IPS DF 19.7 (cell line): ENCODE measurements around the gene ARHGEF7.

ENCODE experiments used
- DNase-seq: peaks from one replicate; pipeline ENCODE4 v3.0.0-alpha.2; 2013; ENCODE audit warnings: low read depth, low spot score

The ARHGEF7 gene

DNA sequence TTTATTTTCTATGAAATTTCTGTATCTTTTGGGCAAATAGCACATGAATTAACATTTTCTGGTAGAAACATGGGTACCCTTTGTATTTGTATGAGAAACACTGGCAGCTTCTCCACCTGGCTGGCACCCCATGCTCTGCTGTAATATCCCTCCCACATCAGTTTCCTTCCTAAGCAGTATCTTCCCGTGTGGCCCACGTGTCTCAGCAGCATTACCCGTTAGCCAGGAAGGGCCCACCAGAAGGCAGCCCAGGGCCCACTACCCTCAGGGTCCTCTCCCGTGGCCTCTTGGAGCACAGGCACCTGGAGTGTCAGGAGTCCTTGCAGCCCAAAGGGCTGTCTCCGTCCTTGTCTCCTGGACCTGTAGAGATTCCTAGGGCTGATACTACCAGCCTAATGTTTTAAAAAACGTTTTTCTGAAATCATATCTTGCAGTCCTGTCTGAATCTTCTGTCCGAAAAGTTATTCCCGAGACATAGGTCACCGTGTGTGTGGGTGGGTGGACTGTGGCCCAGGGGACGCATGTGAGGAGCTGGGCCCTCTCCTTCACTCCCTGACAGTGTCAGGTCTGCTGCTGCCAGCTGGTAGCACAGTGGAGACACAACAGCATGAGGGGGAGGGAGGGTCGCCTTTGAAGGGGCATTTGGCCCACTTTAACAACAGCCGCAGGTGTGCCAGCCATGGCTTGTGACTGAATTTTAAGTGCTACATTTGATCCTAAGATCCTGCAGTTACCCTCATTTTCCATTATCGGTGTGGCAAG lies 183.3 kb downstream of the ARHGEF7 start:
- no peak for DNase-seq

- DNase-seq, result no peak
Measured at GRCh38 chr13:111302045-111302726, 187.1 kb downstream of the ARHGEF7 start.

DNA sequence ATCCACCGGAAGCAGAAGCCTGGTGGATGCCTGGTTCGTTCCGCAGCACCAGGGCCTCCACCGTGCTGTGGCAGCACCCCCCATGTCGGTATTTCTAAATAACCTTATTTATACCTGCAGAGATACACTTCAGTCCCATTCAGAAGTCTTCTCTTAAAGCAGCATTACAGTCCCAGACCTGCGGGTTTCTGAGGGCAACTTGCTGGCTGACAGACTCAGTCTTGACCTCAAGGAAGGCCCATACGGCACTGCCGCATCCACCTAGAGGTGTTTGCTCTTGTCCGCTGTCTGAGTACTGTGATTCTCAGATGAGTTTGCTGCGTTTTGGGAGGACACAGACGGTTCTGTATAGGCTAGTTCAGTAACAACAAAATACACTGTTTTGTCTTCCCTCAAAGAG lies 188.4 kb downstream of the ARHGEF7 start:
- no peak for DNase-seq

- no peak for DNase-seq
Measured at GRCh38 chr13:111304041-111304544, 189.0 kb downstream of the ARHGEF7 start.

DNA sequence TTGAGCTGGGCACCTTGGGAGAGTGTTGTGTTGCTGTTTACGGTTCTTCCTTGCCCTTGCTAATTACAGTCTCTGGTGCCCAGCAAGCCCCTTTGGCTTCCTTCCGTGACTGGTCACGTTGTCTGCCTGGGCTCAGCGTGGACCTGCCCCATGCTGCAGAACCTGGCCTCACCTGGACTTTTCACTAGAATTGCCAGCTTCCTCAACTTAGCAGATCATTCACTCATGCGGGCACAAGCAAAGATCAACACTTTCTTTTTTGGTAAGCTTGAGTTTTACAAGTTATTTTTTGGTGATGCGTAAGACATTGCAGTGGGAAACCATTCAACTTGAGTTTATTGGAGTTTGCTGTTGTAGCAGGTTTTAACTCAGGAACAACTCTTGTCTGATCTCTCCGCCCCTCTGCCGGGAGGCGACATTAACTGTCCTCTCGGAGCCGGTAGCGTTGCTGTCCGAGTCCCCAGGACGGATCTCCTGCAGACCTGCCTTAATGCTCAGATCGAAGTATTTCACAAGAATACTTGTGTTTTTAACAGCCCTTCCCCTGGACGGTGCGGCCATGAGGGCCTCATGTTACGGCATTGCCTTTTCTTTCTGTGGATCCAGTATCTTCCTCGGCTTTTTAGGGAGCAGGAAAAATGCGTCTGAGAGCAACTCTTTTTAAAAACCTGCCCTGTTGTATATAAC lies 189.6 kb downstream of the ARHGEF7 start:
- no peak for DNase-seq

- DNase-seq, result no peak
Measured at GRCh38 chr13:111312944-111313590, 198.0 kb downstream of the ARHGEF7 start.

DNA sequence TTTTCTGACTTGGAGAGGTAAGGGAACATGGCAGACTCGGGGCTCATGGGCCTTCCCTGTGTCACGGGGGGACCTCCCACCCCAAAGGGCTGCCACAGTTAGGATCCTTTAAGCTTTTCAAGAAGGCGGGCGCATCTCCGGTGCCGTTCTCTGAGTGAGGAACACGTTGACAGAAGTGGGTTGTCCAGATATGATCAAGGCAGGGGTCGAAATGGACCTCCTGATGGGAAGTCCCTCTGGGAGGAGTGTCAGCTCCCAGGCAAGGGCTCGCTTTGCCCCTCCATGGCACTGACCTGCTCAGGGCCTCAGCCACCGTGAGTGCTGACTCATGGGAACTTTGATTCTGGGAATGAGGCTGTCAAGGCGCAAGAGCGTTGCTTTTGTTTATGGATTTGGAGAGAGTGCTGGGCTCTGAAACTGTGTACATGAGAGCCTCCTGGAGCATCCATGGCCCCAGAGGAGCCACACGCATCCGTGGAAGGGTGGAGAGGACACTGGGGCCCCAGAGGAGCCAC lies 198.9 kb downstream of the ARHGEF7 start:
- no peak for DNase-seq

DNA sequence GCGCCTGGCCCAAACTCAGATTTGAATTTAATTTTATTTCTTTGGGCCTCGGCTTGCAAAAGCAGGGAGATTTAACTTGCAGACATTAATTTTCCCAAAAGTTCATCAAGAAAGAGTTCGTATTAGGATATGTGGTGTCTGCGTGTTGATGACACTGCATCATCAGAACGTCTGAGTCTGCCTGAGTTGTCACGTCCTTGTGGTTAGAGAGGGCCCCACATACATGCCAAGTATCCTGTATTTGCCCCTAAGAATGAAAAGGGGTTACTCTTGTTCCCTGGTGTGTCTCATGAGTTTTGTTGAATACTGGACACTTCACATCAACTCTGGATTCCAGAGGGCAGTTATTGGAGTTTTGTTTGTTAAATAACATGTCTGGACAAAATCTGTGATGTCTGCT lies 199.7 kb downstream of the ARHGEF7 start:
- DNase-seq, result no peak

DNA sequence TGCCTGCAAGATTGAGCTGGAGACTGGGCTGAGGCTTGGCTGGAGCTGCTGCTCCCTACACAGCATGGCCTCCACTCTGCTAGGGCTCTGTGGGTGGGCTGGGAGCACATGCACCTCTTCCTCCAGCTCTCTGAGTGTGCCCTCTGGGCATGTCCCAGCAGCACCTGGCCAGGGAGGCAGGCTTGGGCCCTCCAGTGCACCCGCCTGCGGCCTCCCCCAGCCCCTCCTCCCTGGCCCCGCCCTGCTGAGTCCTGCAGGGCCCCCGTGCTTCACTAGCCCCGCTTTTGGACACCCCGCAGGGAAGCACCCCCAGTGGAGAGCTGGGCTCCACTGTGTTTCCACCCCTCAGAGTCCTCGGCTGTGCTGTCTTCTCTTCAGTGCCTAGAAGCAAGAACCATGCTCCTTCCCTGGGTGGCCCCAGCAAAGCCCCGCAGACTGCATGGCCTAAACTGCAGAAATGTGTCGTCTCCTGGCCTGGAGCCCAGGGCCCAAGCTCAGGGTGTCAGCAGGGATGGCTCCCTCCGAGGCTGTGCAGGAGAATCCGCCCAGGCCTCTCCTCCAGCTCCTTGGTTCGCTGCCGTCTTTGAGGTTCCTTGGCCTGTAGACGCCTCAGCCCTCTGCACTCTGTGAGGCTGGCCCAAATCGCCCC lies 200.4 kb downstream of the ARHGEF7 start:
- DNase-seq, result no peak

- DNase-seq, result no peak
Measured at GRCh38 chr13:111316161-111316730, 201.1 kb downstream of the ARHGEF7 start.

GRCh38 chr13:111317042-111317550 lies 202.0 kb downstream of the ARHGEF7 start:
- DNase-seq, result no peak

- no peak for DNase-seq
Measured at GRCh38 chr13:111317571-111318345, 202.6 kb downstream of the ARHGEF7 start.

DNA sequence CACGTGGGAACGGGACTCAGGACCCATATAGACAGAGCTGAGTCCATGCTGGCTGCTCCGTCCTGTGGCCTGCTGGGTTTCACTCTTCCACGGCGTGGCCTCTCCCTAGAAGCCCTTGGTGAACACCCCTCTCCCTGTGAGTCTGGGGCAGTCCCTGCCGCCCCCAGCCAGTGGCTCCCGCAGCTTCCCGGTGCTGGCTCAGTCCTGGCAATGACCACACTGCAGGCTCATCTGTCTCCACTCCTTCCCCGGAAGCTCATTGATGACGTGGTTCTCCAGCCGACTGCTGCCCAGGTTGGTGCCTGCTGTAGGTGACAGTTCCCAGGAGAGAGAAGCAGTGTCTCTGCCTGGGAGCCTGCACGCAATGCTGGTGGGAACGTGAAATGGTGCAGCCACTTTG lies 203.3 kb downstream of the ARHGEF7 start:
- DNase-seq, result no peak

GRCh38 chr13:111319521-111319920 lies 204.4 kb downstream of the ARHGEF7 start:
- no peak for DNase-seq

- no peak for DNase-seq
Measured at GRCh38 chr13:111319998-111320911, 205.1 kb downstream of the ARHGEF7 start, which contains the start of gene TEX29. Gene TEX29, plus strand, starts transcription at chr13:111320642. Its CDS starts 249 bp downstream, at chr13:111320891.

DNA sequence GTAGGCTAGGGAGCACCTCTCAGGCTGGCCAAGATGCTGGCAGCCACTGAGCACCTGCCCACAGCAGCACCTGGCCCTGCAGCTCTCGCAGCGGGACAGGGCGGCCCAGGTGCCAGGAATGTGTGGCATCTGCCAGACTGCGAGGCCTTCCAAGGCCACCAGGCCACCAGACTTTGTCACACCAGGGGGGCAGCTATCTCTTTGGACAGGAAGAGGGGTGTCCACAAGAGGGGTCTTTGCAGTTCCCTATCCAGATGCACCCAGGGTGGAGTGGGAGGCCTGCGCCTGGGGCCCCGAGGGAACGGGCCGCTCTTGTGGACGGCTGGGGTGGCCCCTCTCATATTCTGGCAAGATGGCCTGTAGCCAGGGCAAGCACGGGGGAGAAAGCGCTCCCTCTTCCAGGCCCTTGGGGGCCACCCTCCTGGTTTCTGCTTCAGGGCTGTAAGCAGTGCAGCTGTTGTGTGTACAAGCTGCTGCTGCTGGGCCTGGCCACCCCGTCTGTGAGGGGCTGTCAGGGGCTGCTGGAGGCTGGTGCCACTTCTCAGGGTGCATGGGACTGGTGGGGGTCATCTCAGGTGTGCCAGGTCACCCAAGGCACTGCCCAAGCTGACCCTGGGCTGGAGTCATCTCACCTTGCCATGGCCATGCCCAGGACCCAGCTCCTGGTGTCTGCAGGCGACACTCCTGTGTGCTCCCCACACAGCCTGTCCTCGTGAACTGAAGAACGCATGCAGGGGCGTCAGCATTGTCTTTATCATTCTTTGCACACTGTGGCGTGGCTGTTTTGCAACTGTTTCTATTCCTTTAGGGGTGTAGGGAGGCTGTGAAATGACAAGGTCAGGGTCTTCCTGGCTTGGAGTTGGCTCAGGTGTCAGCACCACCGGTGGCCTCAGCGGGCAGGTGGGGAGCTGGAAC lies 207.1 kb downstream of the ARHGEF7 start:
- DNase-seq, result no peak

DNA sequence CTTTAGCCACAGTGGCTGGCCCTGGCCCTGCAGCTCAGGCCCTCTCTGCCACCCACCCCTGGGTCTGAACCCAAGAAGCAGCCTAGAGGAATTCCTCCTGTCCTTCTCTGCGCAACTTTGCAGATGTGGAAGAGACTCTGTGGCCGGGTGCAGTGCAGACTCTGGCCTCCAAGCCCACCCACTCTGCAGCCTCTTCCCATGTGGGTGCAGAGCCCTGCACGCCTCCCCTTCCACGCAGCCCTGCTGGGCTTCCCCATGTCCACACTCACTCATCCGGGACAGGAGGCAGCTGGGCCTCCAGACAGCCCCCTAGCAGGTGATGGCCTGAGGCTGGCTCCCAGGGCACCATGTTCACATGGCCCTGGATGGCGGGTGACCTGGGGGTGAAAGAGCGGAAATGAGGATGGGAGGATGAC lies 207.8 kb downstream of the ARHGEF7 start:
- DNase-seq, result no peak

DNA sequence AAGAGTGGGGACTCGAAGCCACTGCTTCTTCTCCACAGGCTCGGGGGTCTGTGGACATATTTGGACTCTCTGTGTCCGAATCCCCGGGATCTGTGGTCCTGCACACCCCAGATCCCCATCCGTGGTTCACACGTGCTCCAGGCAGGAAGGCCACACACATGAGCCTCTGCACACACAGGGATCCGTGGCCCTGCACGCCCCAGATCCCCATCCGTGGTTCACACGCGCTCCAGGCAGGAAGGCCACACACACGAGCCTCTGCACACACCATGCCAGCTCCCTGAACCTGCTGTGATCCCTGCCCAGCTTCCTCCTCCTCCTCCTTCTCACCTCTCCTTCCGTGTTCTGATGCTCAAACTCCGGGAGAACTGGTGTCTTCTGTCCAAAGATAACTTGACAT lies 208.4 kb downstream of the ARHGEF7 start:
- no peak for DNase-seq
